ENCODE data around the gene ALDH1L1. TPM values are rescaled to one million over a fixed set of nuclear protein-coding genes. Genes with fewer than 3 reads are reported as not detected.

ALDH1L1 gene
- total and polyA plus RNA-seq, 4 donors, result 0.51 to 9.0 (median 2.8) TPM

- DNase-seq (no peak), ATAC-seq (ENCODE audit: insufficient read depth, low FRiP score) (no peak)
- H3K27me3 ChIP-seq (ENCODE audit: control insufficient read depth in 3 of 3, insufficient read depth in 3 of 3, low read length in 2 of 3), result no peaks in the 10 kb centered on the region
- H3K4me3 ChIP-seq, result no peak overlapping the region
- H3K36me3 ChIP-seq (ENCODE audit: control insufficient read depth in 4 of 4, insufficient read depth in 4 of 4, low read length in 4 of 4), result no peaks in the 10 kb centered on the region
- no peaks in the 10 kb centered on the region for H3K4me1 ChIP-seq (ENCODE audit: control insufficient read depth in 5 of 5, insufficient read depth in 5 of 5, low read length in 5 of 5)
- no peak for TF ChIP-seq CTCF (IDR thresholded peaks at IDR 0.05; ENCODE audit: control extremely low read depth, extremely low read depth)
- H3K9ac ChIP-seq (ENCODE audit: insufficient read depth in 1 of 2, low read length in 2 of 2), result no peak overlapping the region
- no peaks in the 10 kb centered on the region for H3K9me3 ChIP-seq (ENCODE audit: control insufficient read depth in 4 of 4, insufficient read depth in 3 of 4, low read length in 3 of 4)
- H3K27ac ChIP-seq (ENCODE audit: low read depth in 1 of 2, low read length in 1 of 2), result no peak overlapping the region
- WGBS, 2 donors, result 91 to 92% methylated on average over 5 of the region's 5 CpGs
Measured at GRCh38 chr3:126108676-126109050, 71.7 kb downstream of the ALDH1L1 start.

GRCh38 chr3:126107957-126108675, 72.3 kb downstream of the ALDH1L1 start:
- no peak for TF ChIP-seq CTCF (IDR thresholded peaks at IDR 0.05; ENCODE audit: control extremely low read depth, extremely low read depth)

GRCh38 chr3:126107203-126107939, 73.0 kb downstream of the ALDH1L1 start:
- Histone ChIP-seq H3K36me3 (ENCODE audit: control insufficient read depth in 4 of 4, insufficient read depth in 4 of 4, low read length in 4 of 4) (no peaks in the 10 kb centered on the region), H3K27me3 (ENCODE audit: control insufficient read depth in 3 of 3, insufficient read depth in 3 of 3, low read length in 2 of 3) (no peaks in the 10 kb centered on the region), H3K4me1 (ENCODE audit: control insufficient read depth in 5 of 5, insufficient read depth in 5 of 5, low read length in 5 of 5) (no peaks in the 10 kb centered on the region), H3K4me3 (no peak overlapping the region), H3K27ac (ENCODE audit: low read depth in 1 of 2, low read length in 1 of 2) (no peak overlapping the region), H3K9me3 (ENCODE audit: control insufficient read depth in 4 of 4, insufficient read depth in 3 of 4, low read length in 3 of 4) (no peaks in the 10 kb centered on the region), H3K9ac (ENCODE audit: insufficient read depth in 1 of 2, low read length in 2 of 2) (no peak overlapping the region)
- TF ChIP-seq CTCF (IDR thresholded peaks at IDR 0.05; ENCODE audit: control extremely low read depth, extremely low read depth), result no peak
- ATAC-seq (ENCODE audit: insufficient read depth, low FRiP score) (no peak), DNase-seq (no peak)
- 87 to 89% methylated on average over 17 of the region's 17 CpGs for WGBS, 2 donors

More at GRCh38 chr3:126107957-126108675, 72.3 kb downstream of the ALDH1L1 start:
- H3K27me3 ChIP-seq (ENCODE audit: control insufficient read depth in 3 of 3, insufficient read depth in 3 of 3, low read length in 2 of 3), result no peaks in the 10 kb centered on the region
- H3K36me3 ChIP-seq (ENCODE audit: control insufficient read depth in 4 of 4, insufficient read depth in 4 of 4, low read length in 4 of 4), result no peaks in the 10 kb centered on the region
- DNase-seq (no peak), ATAC-seq (ENCODE audit: insufficient read depth, low FRiP score) (no peak)
- no peaks in the 10 kb centered on the region for H3K9me3 ChIP-seq (ENCODE audit: control insufficient read depth in 4 of 4, insufficient read depth in 3 of 4, low read length in 3 of 4)
- no peaks in the 10 kb centered on the region for H3K4me1 ChIP-seq (ENCODE audit: control insufficient read depth in 5 of 5, insufficient read depth in 5 of 5, low read length in 5 of 5)
- H3K27ac ChIP-seq (ENCODE audit: low read depth in 1 of 2, low read length in 1 of 2), result no peak overlapping the region
- no peak overlapping the region for H3K4me3 ChIP-seq
- H3K9ac ChIP-seq (ENCODE audit: insufficient read depth in 1 of 2, low read length in 2 of 2), result no peak overlapping the region
- 92 to 95% methylated on average over 8 of the region's 8 CpGs for WGBS, 2 donors
